Loucy (cell line): ENCODE results near the gene APH1B.

Experiments used
- H2AFZ ChIP-seq: fragments of 200-600 bp; sonication (generic); 2 replicates; pipeline ENCODE4 v1.6.0; 2016; ENCODE audit warnings: antibody characterized with exemption, mild to moderate bottlenecking, low read length, moderate library complexity
- H3F3A ChIP-seq: fragments of 200-600 bp; 2 replicates; pipeline ENCODE4 v1.6.0; 2016; ENCODE audit warnings: antibody characterized with exemption, low read depth, mild to moderate bottlenecking
- H3K27me3 ChIP-seq: fragments of 200-600 bp; sonication (generic); 2 replicates; pipeline ENCODE4 v1.6.1; 2014; ENCODE audit warnings: low read length, mild to moderate bottlenecking; ENCODE audit not compliant: insufficient read depth, poor library complexity, severe bottlenecking
- H3K36me3 ChIP-seq: fragments of 200-600 bp; sonication (generic); 2 replicates; pipeline ENCODE4 v1.6.1; 2016; ENCODE audit warnings: low read length; ENCODE audit not compliant: insufficient read depth
- H3K4me1 ChIP-seq: fragments of 200-600 bp; sonication (generic); 2 replicates; pipeline ENCODE4 v1.5.1; 2014; ENCODE audit warnings: low read length, mild to moderate bottlenecking; ENCODE audit not compliant: insufficient read depth, poor library complexity, severe bottlenecking
- H3K4me2 ChIP-seq: fragments of 200-600 bp; sonication (generic); 2 replicates; pipeline ENCODE4 v1.6.0; 2014; ENCODE audit warnings: antibody characterized with exemption, low read length, low read depth, mild to moderate bottlenecking; ENCODE audit not compliant: poor library complexity, severe bottlenecking
- H3K4me3 ChIP-seq: fragments of 200-600 bp; sonication (generic); 2 replicates; pipeline ENCODE4 v1.5.1; 2014; ENCODE audit warnings: low read length, mild to moderate bottlenecking, mixed read lengths; ENCODE audit not compliant: poor library complexity, severe bottlenecking
- H3K79me2 ChIP-seq: fragments of 200-600 bp; sonication (generic); 2 replicates; pipeline ENCODE4 v1.6.1; 2014; ENCODE audit warnings: low read length; ENCODE audit not compliant: insufficient read depth
- H3K9ac ChIP-seq: fragments of 200-600 bp; sonication (generic); 2 replicates; pipeline ENCODE4 v1.6.0; 2014; ENCODE audit warnings: mild to moderate bottlenecking, low read depth, low read length, moderate library complexity; ENCODE audit not compliant: poor library complexity, severe bottlenecking
- H3K9me2 ChIP-seq: fragments of 200-600 bp; sonication (generic); replicated peaks from 2 replicates; pipeline ENCODE4 v1.6.1; 2016; ENCODE audit warnings: low read depth, low read length, mixed read lengths
- H3K9me3 ChIP-seq: fragments of 200-600 bp; sonication (generic); 2 replicates; pipeline ENCODE4 v1.6.1; 2014; ENCODE audit warnings: mild to moderate bottlenecking, antibody characterized with exemption, low read length, low read depth; ENCODE audit not compliant: insufficient read depth
- H4K20me1 ChIP-seq: fragments of 200-600 bp; sonication (generic); 2 replicates; pipeline ENCODE4 v1.6.0; 2014; ENCODE audit warnings: antibody characterized with exemption, low read length, mild to moderate bottlenecking; ENCODE audit not compliant: insufficient read depth, poor library complexity, severe bottlenecking
- EZH2phosphoT487 ChIP-seq: fragments of 200-600 bp; IDR thresholded peaks from 2 replicates; pipeline ENCODE4 v1.6.1; 2018; ENCODE audit warnings: antibody characterized with exemption, mild to moderate bottlenecking, moderate library complexity, borderline replicate concordance
- TF ChIP-seq, protein P1 (sequence below): fragments of 200-600 bp; sonication (generic); conservative IDR thresholded peaks from 2 replicates; pipeline ENCODE4 v1.5.1; 2014; ENCODE audit warnings: mild to moderate bottlenecking, antibody characterized with exemption, low read length

The APH1B gene

DNA sequence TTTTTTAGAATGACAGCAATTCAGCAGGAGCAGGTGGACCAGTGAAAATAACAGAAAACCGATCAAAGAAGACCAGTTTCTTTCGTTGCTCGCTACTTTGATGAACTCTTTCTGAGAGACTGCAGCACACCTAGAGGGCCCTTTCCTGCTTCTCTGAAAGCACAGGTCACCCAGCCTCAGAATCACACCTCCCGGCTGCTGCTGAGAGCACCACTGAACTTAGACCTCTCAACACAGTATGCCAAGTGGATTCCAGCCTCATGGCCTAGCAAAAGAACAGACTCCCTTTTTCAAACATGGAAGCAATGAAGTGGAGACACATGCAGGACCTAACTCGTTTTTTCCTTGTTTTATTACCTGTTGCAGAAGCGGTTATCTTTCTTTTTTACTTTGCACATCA, 13.9 kb upstream of the APH1B start:
- Histone ChIP-seq H3K4me1 (no peaks in the 10 kb centered on the region), H3K27me3 (no peaks in the 10 kb centered on the region), H3K79me2 (no peaks in the 10 kb centered on the region), H3K9ac (no peak overlapping the region), H3K36me3 (peaks cover 73% of the 10 kb centered on the region), H3F3A (no peaks in the 10 kb centered on the region; the same call in 1 of the 2 replicates), H3K4me2 (no peak overlapping the region), H4K20me1 (no peaks in the 10 kb centered on the region), H3K9me2 (no peaks in the 10 kb centered on the region), H2AFZ (no peak overlapping the region), H3K9me3 (no peaks in the 10 kb centered on the region), H3K4me3 (no peak overlapping the region)
- TF ChIP-seq, protein P1, sequence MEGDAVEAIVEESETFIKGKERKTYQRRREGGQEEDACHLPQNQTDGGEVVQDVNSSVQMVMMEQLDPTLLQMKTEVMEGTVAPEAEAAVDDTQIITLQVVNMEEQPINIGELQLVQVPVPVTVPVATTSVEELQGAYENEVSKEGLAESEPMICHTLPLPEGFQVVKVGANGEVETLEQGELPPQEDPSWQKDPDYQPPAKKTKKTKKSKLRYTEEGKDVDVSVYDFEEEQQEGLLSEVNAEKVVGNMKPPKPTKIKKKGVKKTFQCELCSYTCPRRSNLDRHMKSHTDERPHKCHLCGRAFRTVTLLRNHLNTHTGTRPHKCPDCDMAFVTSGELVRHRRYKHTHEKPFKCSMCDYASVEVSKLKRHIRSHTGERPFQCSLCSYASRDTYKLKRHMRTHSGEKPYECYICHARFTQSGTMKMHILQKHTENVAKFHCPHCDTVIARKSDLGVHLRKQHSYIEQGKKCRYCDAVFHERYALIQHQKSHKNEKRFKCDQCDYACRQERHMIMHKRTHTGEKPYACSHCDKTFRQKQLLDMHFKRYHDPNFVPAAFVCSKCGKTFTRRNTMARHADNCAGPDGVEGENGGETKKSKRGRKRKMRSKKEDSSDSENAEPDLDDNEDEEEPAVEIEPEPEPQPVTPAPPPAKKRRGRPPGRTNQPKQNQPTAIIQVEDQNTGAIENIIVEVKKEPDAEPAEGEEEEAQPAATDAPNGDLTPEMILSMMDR = no peak
- no peak for TF ChIP-seq EZH2phosphoT487

DNA sequence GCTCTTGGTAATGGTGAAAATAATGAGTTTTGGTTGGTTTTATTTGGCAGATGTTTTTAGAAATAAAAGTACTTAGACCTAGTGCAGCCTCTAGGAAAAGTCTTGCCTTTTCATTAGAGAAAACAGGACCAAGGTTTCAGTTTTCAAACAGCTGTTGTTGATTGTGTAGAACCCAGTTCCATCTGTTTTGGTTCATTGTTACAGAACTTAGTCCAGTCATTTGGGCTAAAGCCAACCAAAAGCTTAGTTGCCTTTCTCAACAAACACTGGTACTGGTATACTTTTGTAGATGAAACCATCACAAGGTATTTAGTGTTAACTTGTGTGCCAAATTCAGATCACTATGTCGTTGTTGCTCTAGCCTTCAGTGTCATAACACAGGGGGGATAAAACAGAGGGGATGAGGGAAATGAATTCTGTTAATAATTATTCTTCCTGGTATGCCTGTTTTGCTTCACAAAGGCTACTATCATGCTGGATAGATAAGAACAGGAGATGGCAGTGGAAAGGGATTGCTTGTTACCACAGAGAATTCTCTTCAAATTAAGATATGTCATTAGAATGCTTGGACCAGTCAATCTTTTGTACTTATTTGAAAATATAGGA, 12.6 kb upstream of the APH1B start:
- no peaks in the 10 kb centered on the region for H3K79me2 ChIP-seq
- TF ChIP-seq EZH2phosphoT487 = no peak
- TF ChIP-seq, protein P1 = no peak

DNA sequence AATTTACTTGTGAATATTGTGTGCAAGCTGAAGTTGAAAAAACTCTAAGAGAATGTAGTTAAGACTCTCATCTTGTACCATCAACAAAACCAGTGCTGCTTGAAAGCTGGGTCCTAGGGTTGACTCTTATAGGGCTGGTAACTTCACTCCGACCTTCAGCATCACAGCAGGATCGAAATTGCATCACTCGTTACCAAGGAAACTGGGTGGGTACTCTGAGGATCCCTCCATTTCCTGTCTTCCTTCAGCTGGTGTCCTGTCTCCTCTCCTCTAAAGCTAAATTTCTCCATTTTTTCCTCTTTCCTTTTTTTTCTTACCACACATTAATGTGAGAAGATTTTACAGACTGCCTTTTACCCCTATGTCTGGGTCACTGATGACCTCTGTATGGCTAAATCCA, 3.0 kb upstream of the APH1B start:
- H4K20me1 ChIP-seq = no peaks in the 10 kb centered on the region
- H3K36me3 ChIP-seq = no peaks in the 10 kb centered on the region
- H3K9ac ChIP-seq = no peak overlapping the region
- H2AFZ ChIP-seq = no peak overlapping the region
- peaks cover 4% of the 10 kb centered on the region; the same call in 1 of the 2 replicates for H3F3A ChIP-seq
- H3K4me3 ChIP-seq = no peak overlapping the region
- peak overlapping the region; percentile 13 for H3K4me2 ChIP-seq
- peaks cover 14% of the 10 kb centered on the region for H3K79me2 ChIP-seq
- no peaks in the 10 kb centered on the region for H3K27me3 ChIP-seq
- H3K4me1 ChIP-seq = peaks cover 38% of the 10 kb centered on the region
- no peaks in the 10 kb centered on the region for H3K9me2 ChIP-seq
- no peaks in the 10 kb centered on the region for H3K9me3 ChIP-seq
- TF ChIP-seq EZH2phosphoT487 = no peak
- TF ChIP-seq, protein P1 = no peak

More for the DNA sequence above, 12.6 kb upstream of the APH1B start:
- no peaks in the 10 kb centered on the region for H3K27me3 ChIP-seq
- no peaks in the 10 kb centered on the region for H3K9me2 ChIP-seq
- no peaks in the 10 kb centered on the region for H3K9me3 ChIP-seq
- no peak overlapping the region for H3K9ac ChIP-seq
- H2AFZ ChIP-seq = no peak overlapping the region
- H3K36me3 ChIP-seq = peaks cover 62% of the 10 kb centered on the region
- H4K20me1 ChIP-seq = no peaks in the 10 kb centered on the region
- no peak overlapping the region for H3K4me3 ChIP-seq
- H3K4me2 ChIP-seq = no peak overlapping the region
- no peaks in the 10 kb centered on the region for H3K4me1 ChIP-seq
- no peaks in the 10 kb centered on the region; the same call in 1 of the 2 replicates for H3F3A ChIP-seq
